Liver (tissue), 9 donors: ENCODE results near the gene OCA2. TPM values are rescaled to one million over a fixed set of nuclear protein-coding genes. Genes with fewer than 3 reads are reported as not detected.

Source experiments
- DNase-seq: peaks from one replicate; pipeline ENCODE4 v3.0.0-alpha.2; 2017; ENCODE audit warnings: low spot score
- H3K27ac ChIP-seq, 2 donors: one replicate each; pipeline ENCODE4 v1.7.0; 2013; ENCODE audit warnings: inconsistent platforms in 2 of 2, low read length in 2 of 2, control low read depth in 1 of 2, low read depth in 1 of 2, mild to moderate bottlenecking in 1 of 2
- H3K27me3 ChIP-seq, 4 donors: one replicate each; pipeline versions ENCODE4 v1.6.1 to v1.7.0; 2013; ENCODE audit warnings: low read length in 3 of 4, inconsistent platforms in 1 of 4, mild to moderate bottlenecking in 1 of 4, moderate library complexity in 1 of 4; ENCODE audit not compliant: control insufficient read depth in 4 of 4, insufficient read depth in 4 of 4
- H3K36me3 ChIP-seq, 4 donors: one replicate each; pipeline versions ENCODE4 v1.6.1 to v1.7.0; 2013; ENCODE audit warnings: low read length in 3 of 4, mild to moderate bottlenecking in 3 of 4, low read depth in 1 of 4, moderate library complexity in 1 of 4; ENCODE audit not compliant: control insufficient read depth in 4 of 4, insufficient read depth in 3 of 4
- H3K4me1 ChIP-seq, 4 donors: one replicate each; pipeline versions ENCODE4 v1.6.1 to v1.7.0; 2013; ENCODE audit warnings: low read length in 3 of 4, mild to moderate bottlenecking in 3 of 4, moderate library complexity in 1 of 4; ENCODE audit not compliant: control insufficient read depth in 4 of 4, insufficient read depth in 4 of 4
- H3K4me3 ChIP-seq, 3 donors: one replicate each; pipeline versions ENCODE4 v1.6.1 to v1.7.0; 2013; ENCODE audit warnings: low read length in 3 of 3, control low read depth in 1 of 3, low read depth in 1 of 3, mild to moderate bottlenecking in 1 of 3
- H3K9ac ChIP-seq, 2 donors: one replicate each; pipeline ENCODE4 v1.7.0; 2013; ENCODE audit warnings: low read length in 2 of 2, mild to moderate bottlenecking in 2 of 2, moderate library complexity in 2 of 2, control low read depth in 1 of 2, low read depth in 1 of 2
- H3K9me3 ChIP-seq, 4 donors: one replicate each; pipeline versions ENCODE4 v1.6.1 to v1.7.0; 2013; ENCODE audit warnings: low read length in 3 of 4; ENCODE audit not compliant: control insufficient read depth in 4 of 4
- ATF3 ChIP-seq: IDR thresholded peaks from 2 replicates; pipeline ENCODE4 v1.6.1; 2016; ENCODE audit warnings: antibody characterized with exemption
- CTCF ChIP-seq: fragments of 150-350 bp; IDR thresholded peaks from 2 replicates; pipeline ENCODE4 v1.5.1; 2017; ENCODE audit warnings: improper control_type of control experiment, low read depth, low read length; ENCODE audit not compliant: missing input control
- EGR1 ChIP-seq, 2 donors: IDR thresholded peaks; 2 replicates each; pipeline ENCODE4 v1.6.1; 2016 to 2018; ENCODE audit warnings: antibody characterized with exemption in 2 of 2, low read depth in 2 of 2
- FOXA1 ChIP-seq: IDR thresholded peaks from 2 replicates; pipeline ENCODE4 v1.6.1; 2016; ENCODE audit warnings: antibody characterized with exemption
- FOXA2 ChIP-seq: IDR thresholded peaks from 2 replicates; pipeline ENCODE4 v1.6.1; 2016; ENCODE audit warnings: antibody characterized with exemption
- GABPA ChIP-seq, 2 donors: IDR thresholded peaks in 1 of 2; conservative IDR thresholded peaks in 1 of 2; 2 replicates each; pipeline ENCODE4 v1.6.1; 2016; ENCODE audit warnings: antibody characterized with exemption in 2 of 2, mild to moderate bottlenecking in 1 of 2, moderate library complexity in 1 of 2
- HNF4A ChIP-seq, 2 donors: conservative IDR thresholded peaks; 2 replicates each; pipeline ENCODE4 v1.6.1; 2016; ENCODE audit warnings: antibody characterized with exemption in 2 of 2, mild to moderate bottlenecking in 2 of 2
- HNF4G ChIP-seq: IDR thresholded peaks from 2 replicates; pipeline ENCODE4 v1.6.1; 2016; ENCODE audit warnings: antibody characterized with exemption
- JUND ChIP-seq, 2 donors: IDR thresholded peaks; 2 replicates each; pipeline ENCODE4 v1.6.1; 2016; ENCODE audit warnings: antibody characterized with exemption in 2 of 2
- MAX ChIP-seq: IDR thresholded peaks from 2 replicates; pipeline ENCODE4 v1.6.1; 2016; ENCODE audit warnings: antibody characterized with exemption
- NR2F2 ChIP-seq: IDR thresholded peaks from 2 replicates; pipeline ENCODE4 v1.6.1; 2016; ENCODE audit warnings: antibody characterized with exemption
- RAD21 ChIP-seq, 2 donors: IDR thresholded peaks; 2 replicates each; pipeline ENCODE4 v1.6.1; 2016; ENCODE audit warnings: antibody characterized with exemption in 2 of 2, mild to moderate bottlenecking in 2 of 2
- REST ChIP-seq: IDR thresholded peaks from 2 replicates; pipeline ENCODE4 v1.6.1; 2016; ENCODE audit warnings: antibody characterized with exemption, mild to moderate bottlenecking
- RXRA ChIP-seq, 2 donors: IDR thresholded peaks; 2 replicates each; pipeline ENCODE4 v1.6.1; 2017 to 2018; ENCODE audit warnings: antibody characterized with exemption in 2 of 2, mild to moderate bottlenecking in 1 of 2
- SP1 ChIP-seq: IDR thresholded peaks from 2 replicates; pipeline ENCODE4 v1.6.1; 2018; ENCODE audit warnings: antibody characterized with exemption, mild to moderate bottlenecking
- YY1 ChIP-seq: IDR thresholded peaks from 2 replicates; pipeline ENCODE4 v1.6.1; 2016; ENCODE audit warnings: antibody characterized with exemption, mild to moderate bottlenecking
- ZBTB33 ChIP-seq: IDR thresholded peaks from 2 replicates; pipeline ENCODE4 v1.6.1; 2016; ENCODE audit warnings: antibody characterized with exemption
- WGBS: extraction: QIAGEN DNeasy Blood & Tissue Kit; methylation state at CpG from one replicate; pipeline ENCODE4 v1.1.7; 2013; 5-methylcytosine and 5-hydroxymethylcytosine counted together
- polyA plus RNA-seq, 2 donors: library from polyadenylated mRNA; stranded (reverse) in 1 of 2; unstranded in 1 of 2; fragments of 200-250 nt in 1 of 2; fragments of >200 nt in 1 of 2; fragmentation: Nextera tagmentation in 1 of 2; extraction: Ambion mirVana in 1 of 2; gene quantifications; one replicate each; pipeline versions ENCODE4 v1.2.1 to v1.2.3, GENCODE V29; 2013 to 2015
- total RNA-seq, 2 donors: library from RNA; depleted of rRNA; stranded (reverse); fragments of >200 nt; gene quantifications; one replicate each; pipeline ENCODE4 v1.2.3, GENCODE V29; 2014
- donor health status: healthy.
- donor health status: healthy.
- donor health status: healthy.
- donor health status: healthy.
- donor health status: healthy.

Gene OCA2
- total and polyA plus RNA-seq, 4 donors = 0.02 to 0.56 (median 0.15) TPM

- H3K4me3 ChIP-seq = no peak overlapping the region
- peaks cover 0 to 2% (median 0%) of the 10 kb centered on the region in 4 donors for H3K9me3 ChIP-seq
- H3K36me3 ChIP-seq = no peaks in the 10 kb centered on the region
- TF ChIP-seq FOXA1 = no peak
- TF ChIP-seq JUND (IDR thresholded peaks at IDR 0.05) = no peak
- TF ChIP-seq HNF4A (conservative IDR thresholded peaks at IDR 0.05) = no peak
- TF ChIP-seq YY1 = no peak
- no peak for TF ChIP-seq RAD21 (IDR thresholded peaks at IDR 0.05)
- no peak for TF ChIP-seq EGR1 (IDR thresholded peaks at IDR 0.05; ENCODE audit: low read depth in 2 of 2)
- no peak for TF ChIP-seq NR2F2
- TF ChIP-seq MAX = no peak
- no peak for TF ChIP-seq CTCF
- no peak for TF ChIP-seq ATF3
- TF ChIP-seq ZBTB33 = no peak
- TF ChIP-seq GABPA (IDR thresholded peaks at IDR 0.05 in 1 of 2, conservative IDR thresholded peaks at IDR 0.05 in 1 of 2) = no peak
- no peak for TF ChIP-seq HNF4G
- TF ChIP-seq RXRA (IDR thresholded peaks at IDR 0.05) = no peak
- no peak overlapping the region for H3K9ac ChIP-seq
- no peak for DNase-seq
- H3K27me3 ChIP-seq = no peaks in the 10 kb centered on the region
- H3K4me1 ChIP-seq = peaks cover 4 to 18% (median 14%) of the 10 kb centered on the region in 4 donors
- H3K27ac ChIP-seq = no peak overlapping the region
- WGBS = 75% methylated on average over 3 of the region's 3 CpGs
These were observed 51.8 kb downstream of the OCA2 start for GRCh38 chr15:28047277-28047676.

GRCh38 chr15:28044121-28044672 lies 54.9 kb downstream of the OCA2 start:
- Histone ChIP-seq H3K9me3 (peaks cover 0 to 2% (median 0%) of the 10 kb centered on the region in 4 donors), H3K27ac (no peak overlapping the region), H3K9ac (no peak overlapping the region), H3K36me3 (no peaks in the 10 kb centered on the region), H3K4me3 (no peak overlapping the region), H3K27me3 (no peaks in the 10 kb centered on the region), H3K4me1 (peaks cover 4 to 10% (median 8%) of the 10 kb centered on the region in 4 donors)
- no peak for DNase-seq
- WGBS = 89% methylated on average over 5 of the region's 5 CpGs
- TF ChIP-seq REST (no peak), JUND (IDR thresholded peaks at IDR 0.05) (no peak), EGR1 (IDR thresholded peaks at IDR 0.05; ENCODE audit: low read depth in 2 of 2) (no peak), CTCF (no peak), RAD21 (IDR thresholded peaks at IDR 0.05) (no peak), HNF4A (conservative IDR thresholded peaks at IDR 0.05) (no peak), YY1 (no peak), GABPA (IDR thresholded peaks at IDR 0.05 in 1 of 2, conservative IDR thresholded peaks at IDR 0.05 in 1 of 2) (no peak), HNF4G (no peak), RXRA (IDR thresholded peaks at IDR 0.05) (no peak), FOXA1 (no peak), NR2F2 (no peak), ZBTB33 (no peak), ATF3 (no peak), FOXA2 (no peak), SP1 (no peak)
